Limb (tissue), 2 donors: ENCODE measurements around the gene CLEC4M.
"Not testable (repeated sequence)": the region's sequence is repeated elsewhere in the genome, so short reads cannot be mapped to it uniquely, and the experiment has no call there.

Experiments
- DNase-seq, 2 donors: peaks; one replicate each; pipeline ENCODE4 v3.0.0-alpha.2; 2016; ENCODE audit errors: extremely low spot score in 2 of 2

Gene CLEC4M

DNA sequence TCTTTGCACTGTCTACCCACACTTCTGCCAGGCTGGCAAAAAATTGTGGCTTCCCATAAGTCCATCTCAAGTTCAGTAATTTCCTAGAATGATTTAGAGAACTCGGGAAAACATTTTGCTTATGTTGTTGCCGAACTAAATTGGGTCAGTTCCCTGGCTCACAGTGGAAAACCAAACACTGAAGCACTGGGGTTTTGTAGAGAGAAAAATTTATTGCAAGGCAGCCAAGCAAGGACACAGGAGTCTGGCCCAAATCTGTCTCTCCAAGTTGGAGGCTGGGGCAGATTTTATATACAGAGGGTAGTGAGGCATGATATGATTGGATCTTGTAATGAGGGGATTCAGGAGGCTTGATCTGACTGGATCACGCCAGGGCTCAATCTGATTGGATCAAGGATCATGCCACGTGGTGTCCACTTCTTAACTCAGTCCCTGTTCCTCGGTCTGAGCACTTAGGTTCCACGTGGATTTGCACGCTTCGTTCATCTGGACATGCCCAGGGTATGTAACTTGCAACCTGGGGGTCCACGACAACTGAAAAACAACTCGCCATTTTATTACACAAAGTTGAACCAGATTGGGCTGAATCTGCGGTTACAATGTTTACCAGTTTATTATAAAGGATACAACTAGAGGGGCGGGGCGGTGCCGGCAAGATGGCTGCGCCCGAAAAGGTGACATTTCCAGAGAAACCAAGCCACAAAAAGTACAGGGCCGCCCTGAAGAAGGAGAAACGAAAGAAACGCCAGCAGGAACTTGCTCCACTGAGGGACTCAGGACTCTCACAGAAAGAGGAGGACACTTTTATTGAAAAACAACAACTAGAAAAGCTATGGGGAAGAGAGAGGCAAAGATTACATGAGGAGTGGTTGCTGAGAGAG is 23.0 kb upstream of the CLEC4M start:
- DNase-seq: no peak

DNA sequence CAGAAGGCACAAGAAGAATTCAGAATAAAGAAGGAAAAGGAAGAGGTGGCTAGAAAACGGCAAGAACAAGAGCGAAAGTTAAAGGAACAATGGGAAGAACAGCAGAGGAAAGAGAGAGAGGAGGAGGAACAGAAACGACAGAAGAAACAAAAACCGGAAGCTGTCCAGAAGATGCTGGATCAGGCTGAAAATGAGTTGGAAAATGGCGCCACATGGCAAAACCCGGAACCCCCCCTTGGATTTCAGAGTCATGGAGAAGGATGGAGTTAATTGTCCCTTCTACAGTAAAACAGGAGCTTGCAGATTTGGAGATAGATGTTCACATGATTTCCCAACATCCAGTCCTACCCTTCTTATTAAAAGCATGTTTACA is 22.4 kb upstream of the CLEC4M start:
- no peak for DNase-seq

DNA sequence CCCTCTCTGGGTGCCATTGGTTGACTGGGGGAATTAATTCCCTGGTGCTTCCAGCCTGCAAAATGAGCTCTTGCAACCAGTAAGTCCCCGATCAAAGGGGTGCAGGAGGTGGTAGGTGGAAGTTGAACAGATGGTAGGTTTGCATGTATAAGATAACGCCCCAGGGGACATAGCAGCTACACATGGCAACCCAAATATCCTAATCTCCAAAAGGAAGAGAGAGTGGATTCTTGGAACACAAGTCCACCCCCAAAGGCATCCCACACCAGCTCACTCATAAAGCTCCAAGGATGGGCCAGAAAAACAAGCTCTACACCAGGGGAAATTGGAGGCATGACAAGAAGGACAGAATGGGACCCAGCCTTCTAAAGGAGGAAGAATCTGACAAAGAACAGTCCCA is 20.5 kb upstream of the CLEC4M start:
- no peak for DNase-seq

DNA sequence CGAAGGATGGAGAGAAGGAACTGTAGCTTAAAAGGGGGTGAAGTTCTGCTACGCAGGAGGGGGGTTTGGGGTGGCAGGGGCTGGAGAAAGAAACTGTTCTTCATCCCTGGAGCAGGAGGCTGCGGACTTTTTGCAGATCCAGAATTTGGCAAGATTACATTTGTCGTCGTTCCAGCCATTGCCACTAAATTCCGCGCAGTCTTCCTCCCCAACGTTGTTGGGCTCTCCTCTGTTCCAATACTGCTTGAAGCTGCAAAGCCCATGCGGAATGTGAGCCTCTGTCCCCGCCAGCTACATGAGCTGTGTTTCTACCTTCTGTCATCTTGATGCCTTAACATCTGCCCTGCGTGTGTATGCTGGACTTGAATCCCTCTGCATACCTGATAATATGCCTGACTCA is 20.1 kb upstream of the CLEC4M start:
- DNase-seq: no peak

DNA sequence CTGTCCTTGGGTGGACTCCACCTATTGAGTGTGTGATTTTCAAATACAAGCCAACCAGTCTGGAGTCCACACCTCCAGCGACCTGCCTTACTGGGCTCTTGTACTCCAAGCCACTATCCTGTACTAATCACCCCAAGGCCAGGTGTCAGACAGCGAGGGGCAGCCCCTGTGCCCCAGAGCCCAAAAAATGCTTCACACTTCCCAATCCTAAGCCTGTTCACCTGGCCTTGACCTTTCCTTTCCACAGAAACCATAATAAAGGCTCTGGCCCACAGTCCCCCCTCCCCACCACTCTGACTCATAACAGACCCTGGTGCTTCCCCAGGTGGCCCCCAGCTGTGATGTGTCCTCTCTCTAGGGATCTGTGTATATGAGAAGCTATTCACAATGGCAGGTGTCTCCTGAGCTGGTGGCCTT is 19.6 kb upstream of the CLEC4M start:
- no peak for DNase-seq

- no peak for DNase-seq
Measured at GRCh38 chr19:7744199-7744786, 18.8 kb upstream of the CLEC4M start.

DNA sequence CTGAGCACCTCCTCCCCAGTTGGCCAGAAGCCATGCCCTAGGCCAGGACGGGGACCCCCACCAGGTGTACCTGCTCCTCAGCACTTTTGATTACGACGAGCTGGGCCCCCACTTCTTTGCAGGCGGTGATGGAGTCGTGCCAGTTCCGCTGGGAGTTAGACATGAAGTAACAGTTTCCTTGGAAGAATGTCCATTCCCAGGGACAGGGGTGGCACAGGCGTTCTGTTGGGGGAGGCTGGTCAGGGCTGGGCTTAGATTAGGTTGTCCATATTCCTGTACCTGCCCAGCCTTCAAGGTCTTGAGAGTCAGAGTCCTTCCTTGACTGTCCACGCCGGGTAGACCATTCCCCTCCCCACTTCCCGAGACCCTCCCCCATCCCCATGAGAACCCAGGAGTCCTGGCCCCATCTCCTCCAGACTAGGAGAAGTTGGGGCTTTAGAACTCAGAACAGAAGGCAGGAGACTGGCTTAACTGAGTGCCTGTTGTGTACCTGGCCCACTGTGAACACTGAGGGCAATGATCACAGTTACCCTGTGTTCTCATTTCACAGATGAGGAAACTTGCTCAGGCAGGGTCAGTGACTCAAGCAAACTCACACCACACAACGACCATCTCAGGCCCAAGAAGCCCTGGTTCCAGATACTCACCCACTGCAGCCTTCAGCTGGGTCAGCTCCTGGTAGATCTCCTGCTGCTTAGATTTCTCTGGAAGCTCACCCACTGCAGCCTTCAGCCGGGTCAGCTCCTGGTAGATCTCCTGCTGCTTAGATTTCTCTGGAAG is 18.0 kb upstream of the CLEC4M start:
- DNase-seq: no peak

DNA sequence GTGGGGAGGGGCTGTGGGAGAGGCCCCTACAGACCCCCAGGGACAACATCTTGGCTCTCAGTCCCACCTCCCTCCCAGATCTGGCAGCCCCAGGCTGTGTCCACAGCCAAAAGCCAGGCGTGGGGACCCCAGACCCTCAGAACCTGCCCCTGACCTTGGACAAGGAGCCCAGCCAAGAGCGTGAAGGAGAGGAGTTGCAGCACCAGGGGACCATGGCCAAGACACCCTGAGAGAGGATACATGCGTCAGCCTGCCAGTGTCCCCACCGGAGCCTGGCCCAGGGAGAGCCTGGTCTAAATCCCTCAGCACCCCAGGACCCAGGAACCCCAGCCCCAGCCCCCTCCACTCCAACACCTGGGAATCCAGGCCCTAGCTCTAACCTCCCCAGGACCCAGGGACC is 16.7 kb upstream of the CLEC4M start:
- DNase-seq: not testable (repeated sequence)

DNA sequence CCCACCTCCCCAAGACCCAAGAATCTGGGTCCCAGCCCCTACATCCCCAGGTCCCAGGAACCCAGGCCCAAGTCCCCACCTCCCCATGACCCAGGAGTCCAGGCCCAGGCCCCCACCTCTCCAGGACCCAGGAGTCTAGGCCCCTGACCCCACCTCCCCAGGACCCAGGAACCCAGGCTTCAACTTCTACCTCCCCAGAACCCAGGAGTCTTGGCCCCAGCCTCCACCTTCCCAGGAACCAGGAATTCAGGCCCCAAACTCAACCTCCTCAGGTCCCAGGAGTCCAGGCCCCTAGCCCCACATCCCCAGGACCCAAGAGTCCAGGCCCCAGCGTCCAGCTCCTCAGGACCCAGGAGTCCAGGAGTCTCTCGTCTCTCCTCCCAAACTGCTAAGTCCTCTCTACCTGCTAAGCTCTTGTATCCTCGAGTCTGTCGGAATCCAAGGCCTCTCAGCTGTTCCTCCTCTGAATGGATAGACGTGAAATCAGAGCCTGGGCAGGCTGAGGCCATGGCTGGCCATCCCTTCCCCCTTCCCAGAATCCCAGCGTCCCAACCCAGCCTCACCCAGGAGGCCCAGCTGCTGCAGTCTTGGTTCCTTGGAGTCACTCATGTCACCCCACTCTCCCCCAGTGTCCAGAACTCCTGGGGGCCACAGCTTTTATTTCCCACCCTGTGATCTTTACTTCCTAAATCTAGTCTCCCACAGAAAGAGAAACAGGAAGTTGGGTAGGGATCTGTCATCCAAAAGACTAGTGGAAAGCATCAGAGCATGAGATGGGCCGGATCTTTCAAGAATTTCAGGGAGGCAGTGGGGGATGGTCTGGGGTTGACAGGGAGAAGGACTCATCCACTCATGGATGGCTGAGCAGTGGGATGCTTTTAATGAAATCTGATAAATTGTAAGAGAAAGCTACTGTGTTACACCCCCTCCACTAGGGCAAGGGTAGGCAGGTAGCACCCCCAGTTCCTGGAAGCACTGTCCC is 15.8 kb upstream of the CLEC4M start, which contains the start of gene CD209:
TSS of gene CD209 (minus strand) at position 632 of the 982 bp plus-strand sequence. CDS start at position 609, 23 bp downstream.
- DNase-seq: no peak

DNA sequence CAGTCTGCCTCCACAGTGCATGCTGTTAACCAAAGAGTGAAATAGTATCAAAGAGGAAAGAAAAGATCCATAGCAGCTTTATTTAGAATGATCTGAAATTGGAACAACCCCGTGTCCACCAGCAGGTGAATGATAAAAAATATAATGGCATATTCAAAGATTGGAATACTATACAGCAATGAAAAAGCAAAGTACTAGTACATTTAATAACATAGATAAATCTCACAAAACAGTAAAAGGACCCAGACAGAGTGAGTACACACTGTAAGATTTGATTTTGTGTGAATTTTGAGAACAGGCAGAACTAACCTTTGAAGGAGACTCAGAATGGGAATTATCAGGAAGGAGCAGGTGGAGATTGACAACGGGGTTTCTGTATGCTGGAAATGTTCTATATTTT is 14.9 kb upstream of the CLEC4M start:
- DNase-seq: no peak

- no peak for DNase-seq
Measured at GRCh38 chr19:7748756-7749155, 14.3 kb upstream of the CLEC4M start.

- no peak for DNase-seq
Measured at GRCh38 chr19:7751157-7751783, 11.8 kb upstream of the CLEC4M start.

- DNase-seq: no peak
Measured at GRCh38 chr19:7756258-7756657, 6.8 kb upstream of the CLEC4M start.

GRCh38 chr19:7757358-7757757 is 5.7 kb upstream of the CLEC4M start:
- DNase-seq: no peak

DNA sequence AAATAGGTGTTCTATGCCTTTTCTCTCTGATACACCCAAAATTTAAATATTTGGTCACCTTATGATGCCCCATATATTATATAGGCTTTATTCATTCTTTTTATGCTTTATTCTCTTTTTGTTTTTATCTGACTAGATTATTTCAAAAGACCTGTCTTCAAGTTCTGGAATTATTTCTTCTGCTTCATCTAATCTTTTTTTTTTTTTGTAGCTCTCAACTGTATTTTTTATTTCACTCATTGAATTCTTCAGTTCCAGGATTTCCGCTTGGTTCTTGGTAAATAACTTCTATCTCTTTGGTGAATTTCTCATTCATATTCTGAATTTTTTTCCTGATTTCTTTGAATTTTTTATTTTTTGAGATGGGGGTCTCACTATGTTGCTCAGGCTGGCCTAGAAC is 3.9 kb upstream of the CLEC4M start:
- no peak for DNase-seq

DNA sequence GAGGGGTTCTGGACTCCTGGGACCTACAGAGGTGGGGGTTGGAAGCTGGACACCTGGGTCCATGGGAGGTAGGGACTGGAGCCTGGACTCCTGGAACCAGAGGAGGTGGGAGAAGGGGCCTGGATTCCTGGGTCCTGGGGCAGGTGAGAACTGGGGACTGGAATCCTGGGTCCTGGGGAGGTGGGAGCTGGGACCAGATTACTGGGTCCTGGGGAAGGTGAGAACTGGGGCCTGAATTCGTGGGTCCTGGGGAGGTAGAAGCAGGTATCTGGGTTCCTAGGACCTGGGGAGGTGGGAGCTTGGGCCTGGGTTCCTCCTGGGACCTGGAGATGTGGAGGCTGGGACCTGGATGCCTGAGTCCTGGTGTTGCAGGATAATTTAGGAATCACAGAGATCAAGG is 653 bp downstream of the CLEC4M start:
- DNase-seq: no peak

DNA sequence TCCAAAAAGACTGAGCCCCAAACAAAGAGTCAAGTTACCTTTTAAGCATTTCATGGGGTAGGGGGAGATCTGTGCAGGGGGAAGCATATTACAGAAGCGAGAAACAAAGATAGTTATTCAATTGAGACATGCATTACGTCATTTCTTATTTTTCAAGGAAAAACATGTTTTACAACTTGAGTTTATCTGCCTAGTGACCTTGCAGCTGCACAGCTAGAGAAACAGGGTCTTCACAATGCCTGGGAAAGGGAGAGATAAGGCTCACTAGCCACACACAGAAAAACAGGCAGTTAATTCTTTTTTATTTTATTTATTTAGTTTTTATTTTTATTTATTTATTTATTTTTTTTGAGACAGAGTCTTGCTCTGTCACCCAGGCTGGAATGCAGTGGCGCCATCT is 1.1 kb downstream of the CLEC4M start:
- DNase-seq: not testable (repeated sequence)

DNA sequence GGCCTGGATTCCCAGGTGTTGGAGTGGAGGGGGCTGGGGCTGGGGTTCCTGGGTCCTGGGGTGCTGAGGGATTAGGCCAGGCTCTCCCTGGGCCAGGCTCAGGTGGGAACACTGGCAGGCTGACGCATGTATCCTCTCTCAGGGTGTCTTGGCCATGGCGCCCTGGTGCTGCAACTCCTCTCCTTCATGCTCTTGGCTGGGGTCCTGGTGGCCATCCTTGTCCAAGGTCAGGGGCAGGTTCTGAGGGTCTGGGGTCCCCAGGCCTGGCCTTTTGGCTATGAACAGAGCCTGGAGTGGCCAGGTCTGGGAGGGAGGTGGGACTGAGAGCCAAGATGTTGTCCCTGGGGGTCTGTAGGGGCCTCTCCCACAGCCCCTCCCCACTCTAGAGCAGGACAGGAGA is 2.0 kb downstream of the CLEC4M start:
- not testable (repeated sequence) for DNase-seq

DNA sequence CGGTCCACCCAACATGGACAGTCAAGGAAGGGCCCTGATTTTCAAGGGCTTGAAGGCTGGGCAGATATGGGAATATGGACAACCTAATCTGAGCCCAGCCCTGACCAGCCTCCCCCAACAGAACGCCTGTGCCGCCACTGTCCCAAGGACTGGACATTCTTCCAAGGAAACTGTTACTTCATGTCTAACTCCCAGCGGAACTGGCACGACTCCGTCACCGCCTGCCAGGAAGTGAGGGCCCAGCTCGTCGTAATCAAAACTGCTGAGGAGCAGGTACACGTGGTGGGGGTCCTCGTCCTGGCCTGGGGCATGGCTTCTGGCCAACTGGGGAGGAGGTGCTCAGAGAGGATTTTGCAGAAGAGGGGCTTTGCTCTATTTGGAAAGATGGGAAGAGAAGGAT is 3.5 kb downstream of the CLEC4M start:
- no peak for DNase-seq

GRCh38 chr19:7767487-7767886 is 4.4 kb downstream of the CLEC4M start:
- no peak for DNase-seq

- no peak for DNase-seq
Measured at GRCh38 chr19:7769171-7769570, 6.1 kb downstream of the CLEC4M start.
